Measurements from ENCODE around the gene LMF1. TPM values are rescaled to one million over a fixed set of nuclear protein-coding genes. Genes with fewer than 3 reads are reported as not detected.
"Not testable (repeated sequence)": the region's sequence is repeated elsewhere in the genome, so short reads cannot be mapped to it uniquely, and the experiment has no call there.

LMF1 gene
- total RNA-seq, 4 donors from 2014 or later: 14.9 to 33.7 (median 27.1) TPM

DNA sequence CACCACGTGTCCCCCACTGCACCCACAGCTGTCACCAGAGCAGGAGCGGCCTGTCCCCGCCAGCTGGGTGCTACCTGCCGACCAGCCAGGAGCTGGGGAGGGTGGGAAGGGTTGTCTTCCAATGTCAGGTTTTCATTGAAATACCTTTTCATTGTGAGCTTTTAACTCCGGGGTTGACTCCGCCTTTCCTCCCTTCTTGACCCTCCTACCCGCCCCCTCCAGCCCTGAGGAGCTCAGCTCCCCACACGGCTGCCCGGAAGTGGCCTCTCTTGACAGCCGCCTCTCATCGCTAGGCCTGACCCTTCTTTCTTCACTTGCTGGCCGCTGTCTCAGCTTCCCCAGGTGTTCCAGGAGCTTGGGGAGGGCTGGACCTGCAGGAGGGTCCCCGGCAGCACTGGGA is 149.0 kb downstream of the LMF1 start:
- TF ChIP-seq, protein P1, sequence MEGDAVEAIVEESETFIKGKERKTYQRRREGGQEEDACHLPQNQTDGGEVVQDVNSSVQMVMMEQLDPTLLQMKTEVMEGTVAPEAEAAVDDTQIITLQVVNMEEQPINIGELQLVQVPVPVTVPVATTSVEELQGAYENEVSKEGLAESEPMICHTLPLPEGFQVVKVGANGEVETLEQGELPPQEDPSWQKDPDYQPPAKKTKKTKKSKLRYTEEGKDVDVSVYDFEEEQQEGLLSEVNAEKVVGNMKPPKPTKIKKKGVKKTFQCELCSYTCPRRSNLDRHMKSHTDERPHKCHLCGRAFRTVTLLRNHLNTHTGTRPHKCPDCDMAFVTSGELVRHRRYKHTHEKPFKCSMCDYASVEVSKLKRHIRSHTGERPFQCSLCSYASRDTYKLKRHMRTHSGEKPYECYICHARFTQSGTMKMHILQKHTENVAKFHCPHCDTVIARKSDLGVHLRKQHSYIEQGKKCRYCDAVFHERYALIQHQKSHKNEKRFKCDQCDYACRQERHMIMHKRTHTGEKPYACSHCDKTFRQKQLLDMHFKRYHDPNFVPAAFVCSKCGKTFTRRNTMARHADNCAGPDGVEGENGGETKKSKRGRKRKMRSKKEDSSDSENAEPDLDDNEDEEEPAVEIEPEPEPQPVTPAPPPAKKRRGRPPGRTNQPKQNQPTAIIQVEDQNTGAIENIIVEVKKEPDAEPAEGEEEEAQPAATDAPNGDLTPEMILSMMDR (IDR thresholded peaks at IDR 0.05): no peak
- DNase-seq (ENCODE audit: low spot score): no peak
- no peak for ATAC-seq (ENCODE audit: low FRiP score)

DNA sequence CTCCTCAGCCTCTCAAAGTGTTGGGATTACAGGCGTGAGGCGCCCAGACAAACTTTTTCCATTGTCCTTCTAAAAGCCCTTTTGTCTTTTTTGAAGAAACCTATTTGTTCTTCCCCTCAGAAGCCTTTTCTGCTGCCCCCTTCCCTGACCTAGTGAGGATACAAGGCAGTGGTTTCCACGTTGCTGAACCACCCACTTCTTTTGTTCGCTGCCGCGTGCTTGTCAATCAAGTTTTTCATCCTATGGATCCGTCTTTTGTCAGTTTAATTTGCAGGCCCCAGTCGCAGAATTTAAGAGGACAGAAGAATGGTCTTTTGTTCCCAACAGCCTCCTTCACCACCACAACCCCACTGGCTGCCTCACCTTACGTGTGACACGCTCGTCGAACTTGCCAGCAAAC is 150.0 kb downstream of the LMF1 start:
- DNase-seq (ENCODE audit: low spot score) (no peak), ATAC-seq (ENCODE audit: low FRiP score) (no peak)
- TF ChIP-seq, protein P1 (IDR thresholded peaks at IDR 0.05): no peak

DNA sequence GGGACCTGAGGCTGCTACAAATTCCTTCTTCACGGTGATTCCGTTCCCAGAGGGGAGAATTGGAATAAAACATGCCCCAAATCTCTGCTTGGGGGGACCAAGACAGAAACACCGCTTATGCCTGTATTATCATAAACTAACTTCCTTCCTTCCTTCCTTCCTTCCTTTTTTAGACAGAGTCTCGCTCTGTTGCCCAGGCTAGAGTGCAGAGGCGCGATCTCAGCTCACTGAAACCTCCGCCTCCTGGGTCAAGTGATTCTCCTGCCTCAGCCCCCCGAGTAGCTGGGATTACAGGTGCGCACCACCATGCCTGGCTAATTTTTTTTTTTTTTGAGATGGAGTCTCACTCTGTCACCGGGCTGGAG is 150.8 kb downstream of the LMF1 start:
- DNase-seq (ENCODE audit: low spot score); ATAC-seq (ENCODE audit: low FRiP score): not testable (repeated sequence)

DNA sequence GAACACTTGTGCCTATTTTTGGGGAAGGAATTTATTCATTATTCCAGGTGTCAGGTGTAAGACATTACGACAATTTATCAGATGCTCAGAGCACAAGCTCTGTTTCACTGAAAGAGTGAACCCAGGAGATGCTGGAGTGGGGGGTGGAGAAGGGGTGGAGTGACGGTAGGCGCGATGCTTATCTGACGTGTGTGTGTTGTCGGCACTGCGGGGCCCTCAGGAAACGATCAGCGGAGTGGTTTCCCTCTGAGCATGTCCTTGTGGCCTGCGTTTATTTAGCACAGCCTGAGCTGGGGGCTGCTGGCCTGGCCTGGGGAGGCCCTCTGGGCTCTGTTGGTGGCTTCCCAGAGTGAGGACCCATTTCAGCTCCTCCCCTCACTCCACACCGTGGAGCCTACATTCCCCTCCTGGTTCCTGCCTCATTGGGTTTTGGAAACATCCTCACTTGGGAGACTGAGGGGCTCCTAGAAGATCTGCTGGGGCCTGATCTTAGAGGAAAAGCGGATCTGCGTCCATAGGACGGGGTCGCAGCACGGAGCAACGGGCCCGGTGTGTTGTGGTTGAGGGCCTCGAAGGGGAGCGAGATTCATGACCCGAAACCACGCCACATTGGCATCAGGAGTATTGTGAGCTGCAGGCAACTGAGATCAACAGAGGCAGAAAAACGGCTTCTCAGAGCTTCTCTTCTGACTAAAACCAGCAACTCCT is 151.3 kb downstream of the LMF1 start:
- TF ChIP-seq, protein P1 (IDR thresholded peaks at IDR 0.05): no peak
- DNase-seq (ENCODE audit: low spot score) (no peak), ATAC-seq (ENCODE audit: low FRiP score) (no peak)

DNA sequence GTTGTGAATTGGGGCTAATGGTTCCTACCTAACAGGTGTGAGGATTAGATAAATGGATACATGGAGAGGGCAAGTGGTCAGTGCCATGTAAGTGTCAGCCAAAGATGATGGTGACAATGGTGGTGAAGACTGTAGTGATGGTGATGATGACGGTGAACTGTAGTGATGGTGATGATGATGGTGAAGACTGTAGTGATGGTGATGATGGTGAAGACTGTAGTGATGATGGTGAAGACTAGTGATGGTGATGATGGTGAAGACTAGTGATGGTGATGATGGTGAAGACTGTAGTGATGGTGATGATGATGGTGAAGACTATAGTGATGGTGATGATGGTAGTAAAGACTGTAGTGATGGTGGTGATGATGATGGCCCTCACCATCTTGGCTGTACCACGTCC is 152.2 kb downstream of the LMF1 start:
- no peak for ATAC-seq (ENCODE audit: low FRiP score)
- TF ChIP-seq, protein P1 (IDR thresholded peaks at IDR 0.05): no peak

DNA sequence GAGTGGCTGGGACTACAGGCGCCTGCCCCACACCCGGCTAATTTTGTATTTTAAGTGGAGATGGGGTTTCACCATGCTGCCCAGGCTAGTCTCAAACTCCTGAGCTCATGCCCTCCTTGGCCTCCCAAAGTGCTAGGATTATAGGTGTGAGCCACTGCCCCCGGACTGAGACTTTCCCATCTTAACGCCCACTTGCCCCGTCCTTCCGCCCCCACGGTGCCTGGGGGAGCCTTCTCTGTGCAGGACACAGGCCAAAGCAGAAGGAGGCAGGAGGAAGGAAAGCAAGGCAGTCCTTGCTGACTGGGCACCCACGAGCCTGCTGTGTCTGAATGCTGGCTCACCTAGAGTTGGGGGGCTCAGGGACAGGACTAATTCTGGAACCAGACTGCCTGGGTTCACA is 152.7 kb downstream of the LMF1 start:
- ATAC-seq (ENCODE audit: low FRiP score) (no peak), DNase-seq (ENCODE audit: low spot score) (no peak)
- TF ChIP-seq, protein P1 (IDR thresholded peaks at IDR 0.05): no peak

More for the DNA sequence above, 152.2 kb downstream of the LMF1 start:
- DNase-seq (ENCODE audit: low spot score): no peak

DNA sequence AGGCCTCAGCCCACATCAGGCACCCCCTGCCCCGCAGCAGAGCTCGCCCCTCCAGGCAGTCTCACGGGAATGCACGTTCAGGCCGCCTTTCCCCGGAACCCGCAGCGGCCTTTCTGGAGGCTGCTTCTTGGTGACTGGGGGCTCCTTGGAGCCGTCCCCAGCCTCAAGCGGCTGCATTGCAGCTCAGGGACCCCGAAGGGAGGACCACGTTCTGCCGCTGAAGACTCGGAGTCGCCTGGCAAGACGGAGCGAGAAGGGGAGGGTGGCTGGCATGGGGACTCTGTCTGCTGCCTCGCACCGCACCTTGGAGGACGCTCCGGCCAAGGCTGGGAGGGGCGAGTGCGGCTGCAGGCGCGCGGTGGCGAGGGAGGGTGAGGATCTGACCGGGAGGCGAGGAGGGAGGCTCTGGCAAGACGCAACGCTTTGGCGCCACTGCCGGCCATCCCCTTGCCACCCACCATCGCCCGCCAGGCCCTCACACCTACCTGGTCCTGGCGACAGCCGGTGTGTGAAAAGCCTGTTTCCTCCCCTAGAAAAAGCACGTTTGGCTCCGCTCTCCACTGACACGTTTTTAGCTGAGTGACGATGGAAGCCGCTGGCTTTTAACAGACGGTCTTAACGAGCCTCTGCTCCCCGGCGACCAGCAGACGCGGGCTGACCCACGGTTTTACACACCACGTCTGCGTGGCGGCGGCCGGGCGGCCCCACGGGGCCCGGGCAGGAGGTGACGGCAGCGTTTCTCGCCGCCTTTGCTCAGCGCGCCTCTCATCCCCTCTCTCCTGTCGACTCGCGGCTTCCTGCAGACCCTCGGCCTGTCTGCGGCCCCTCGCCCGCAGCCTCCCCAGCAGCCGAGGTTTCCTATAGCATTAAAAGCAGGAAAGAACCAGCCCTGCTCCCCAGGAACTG is 153.5 kb downstream of the LMF1 start:
- no peak for DNase-seq (ENCODE audit: low spot score)
- no peak for ATAC-seq (ENCODE audit: low FRiP score)
- TF ChIP-seq, protein P1 (IDR thresholded peaks at IDR 0.05): no peak
